IPS DF 6.9 (cell line): Measurements from ENCODE around the gene STX8.
A peak's percentile ranks its signal among the peaks of the same experiment; 100 is the strongest.
"Not testable (repeated sequence)": the region's sequence is repeated elsewhere in the genome, so short reads cannot be mapped to it uniquely, and the experiment has no call there.

Experiments
- DNase-seq: peaks from one replicate; pipeline ENCODE4 v3.0.0-alpha.2; 2013; ENCODE audit warnings: low read depth, low spot score
- H3K27ac ChIP-seq: one replicate; pipeline ENCODE4 v1.5.1; 2013; ENCODE audit warnings: low read length, control low read depth
- H3K27me3 ChIP-seq: 2 replicates; pipeline ENCODE4 v1.6.1; 2013; ENCODE audit warnings: mild to moderate bottlenecking, low read length; ENCODE audit not compliant: control insufficient read depth, insufficient read depth
- H3K36me3 ChIP-seq: 2 replicates; pipeline ENCODE4 v1.6.1; 2013; ENCODE audit warnings: low read length; ENCODE audit not compliant: control insufficient read depth, insufficient read depth
- H3K4me1 ChIP-seq: 2 replicates; pipeline ENCODE4 v1.6.1; 2013; ENCODE audit warnings: low read length; ENCODE audit not compliant: control insufficient read depth, insufficient read depth
- H3K4me3 ChIP-seq: 2 replicates; pipeline ENCODE4 v1.5.1; 2013; ENCODE audit warnings: mild to moderate bottlenecking, low read length
- H3K9me3 ChIP-seq: 2 replicates; pipeline ENCODE4 v1.6.1; 2013; ENCODE audit warnings: low read length, inconsistent platforms; ENCODE audit not compliant: control insufficient read depth, insufficient read depth
- WGBS: extraction: QIAGEN DNeasy Blood & Tissue Kit; methylation state at CpG from one replicate; pipeline ENCODE4 v1.1.7; 2013; ENCODE audit warnings: mixed read lengths, missing lambda C conversion rate; ENCODE audit not compliant: insufficient read length, insufficient coverage; 5-methylcytosine and 5-hydroxymethylcytosine counted together

STX8 gene

GRCh38 chr17:9575381-9576101, at the start of gene STX8:
Gene STX8 (minus strand): TSS chr17:9575820. CDS start chr17:9575808, 12 bp downstream.
- peak; percentile 35 for DNase-seq

GRCh38 chr17:9622961-9623360, 47.3 kb upstream of the STX8 start:
- no peak overlapping the region for H3K27ac ChIP-seq

More at GRCh38 chr17:9575381-9576101, at the start of gene STX8:
- Histone ChIP-seq H3K36me3 (no peaks in the 10 kb centered on the region), H3K9me3 (no peaks in the 10 kb centered on the region), H3K4me3 (peak within 1 kb of the TSS; percentile 98), H3K27me3 (no peaks in the 10 kb centered on the region), H3K4me1 (no peaks in the 10 kb centered on the region), H3K27ac (no peak within 1 kb of the TSS)
- no CpG with 5 or more reads among the region's 42 CpGs for WGBS

GRCh38 chr17:9615486-9615885, 39.9 kb upstream of the STX8 start:
- WGBS, result no CpG with 5 or more reads among the region's 2 CpGs
- DNase-seq, result no peak
- no peaks in the 10 kb centered on the region for H3K4me1 ChIP-seq
- no peaks in the 10 kb centered on the region for H3K36me3 ChIP-seq
- no peak overlapping the region for H3K4me3 ChIP-seq
- H3K9me3 ChIP-seq, result no peaks in the 10 kb centered on the region
- no peaks in the 10 kb centered on the region for H3K27me3 ChIP-seq
- H3K27ac ChIP-seq, result no peak overlapping the region

More at GRCh38 chr17:9622961-9623360, 47.3 kb upstream of the STX8 start:
- Histone ChIP-seq H3K9me3 (no peaks in the 10 kb centered on the region), H3K27me3 (no peaks in the 10 kb centered on the region), H3K36me3 (no peaks in the 10 kb centered on the region), H3K4me3 (no peak overlapping the region), H3K4me1 (no peaks in the 10 kb centered on the region)
- no peak for DNase-seq

GRCh38 chr17:9612006-9612405, 36.4 kb upstream of the STX8 start:
- WGBS, result no CpG with 5 or more reads among the region's 9 CpGs
- DNase-seq, result no peak

GRCh38 chr17:9611557-9611956, 35.9 kb upstream of the STX8 start:
- no peaks in the 10 kb centered on the region for H3K27me3 ChIP-seq
- H3K4me1 ChIP-seq, result no peaks in the 10 kb centered on the region
- no CpG with 5 or more reads among the region's 2 CpGs for WGBS
- no peak for DNase-seq
- no peaks in the 10 kb centered on the region for H3K9me3 ChIP-seq
- no peaks in the 10 kb centered on the region for H3K36me3 ChIP-seq
- H3K27ac ChIP-seq, result no peak overlapping the region
- H3K4me3 ChIP-seq, result no peak overlapping the region

More at GRCh38 chr17:9612006-9612405, 36.4 kb upstream of the STX8 start:
- H3K4me3 ChIP-seq, result no peak overlapping the region
- H3K9me3 ChIP-seq, result no peaks in the 10 kb centered on the region
- H3K36me3 ChIP-seq, result no peaks in the 10 kb centered on the region
- no peaks in the 10 kb centered on the region for H3K4me1 ChIP-seq
- no peaks in the 10 kb centered on the region for H3K27me3 ChIP-seq
- no peak overlapping the region for H3K27ac ChIP-seq

- WGBS, result no CpG with 5 or more reads among the region's 5 CpGs
- H3K27ac ChIP-seq, H3K4me3 ChIP-seq, DNase-seq, H3K27me3 ChIP-seq, H3K9me3 ChIP-seq, H3K36me3 ChIP-seq, H3K4me1 ChIP-seq: not testable (repeated sequence)
Observed at GRCh38 chr17:9607058-9607457, 31.4 kb upstream of the STX8 start.

- Histone ChIP-seq H3K27ac (no peak overlapping the region), H3K27me3 (no peaks in the 10 kb centered on the region), H3K4me1 (no peaks in the 10 kb centered on the region), H3K4me3 (no peak overlapping the region), H3K36me3 (no peaks in the 10 kb centered on the region), H3K9me3 (no peaks in the 10 kb centered on the region)
- WGBS, result no CpG with 5 or more reads among the region's 6 CpGs
- DNase-seq, result no peak
Observed at GRCh38 chr17:9606453-9606852, 30.8 kb upstream of the STX8 start.

- not testable (repeated sequence) for H3K36me3 ChIP-seq, H3K9me3 ChIP-seq, H3K27me3 ChIP-seq, H3K4me3 ChIP-seq, H3K4me1 ChIP-seq, H3K27ac ChIP-seq, DNase-seq
- WGBS, result no CpG with 5 or more reads among the region's 5 CpGs
Observed at GRCh38 chr17:9604583-9604982, 29.0 kb upstream of the STX8 start.

- no peaks in the 10 kb centered on the region for H3K9me3 ChIP-seq
- no peak for DNase-seq
- H3K36me3 ChIP-seq, result no peaks in the 10 kb centered on the region
- no peak overlapping the region for H3K4me3 ChIP-seq
- no peak overlapping the region for H3K27ac ChIP-seq
- no peaks in the 10 kb centered on the region for H3K4me1 ChIP-seq
- WGBS, result no CpG with 5 or more reads among the region's 4 CpGs
- no peaks in the 10 kb centered on the region for H3K27me3 ChIP-seq
Observed at GRCh38 chr17:9598661-9599060, 23.0 kb upstream of the STX8 start.

- not testable (repeated sequence) for H3K4me1 ChIP-seq, DNase-seq, H3K27ac ChIP-seq, H3K36me3 ChIP-seq, H3K4me3 ChIP-seq, H3K27me3 ChIP-seq, H3K9me3 ChIP-seq
- WGBS, result no CpG with 5 or more reads among the region's 5 CpGs
Observed at GRCh38 chr17:9597638-9598037, 22.0 kb upstream of the STX8 start.

GRCh38 chr17:9594065-9594464, 18.4 kb upstream of the STX8 start:
- H3K9me3 ChIP-seq, result no peaks in the 10 kb centered on the region
- no peak overlapping the region for H3K4me3 ChIP-seq
- no CpG with 5 or more reads among the region's 6 CpGs for WGBS
- no peak overlapping the region for H3K27ac ChIP-seq
- DNase-seq, result no peak
- H3K36me3 ChIP-seq, result no peaks in the 10 kb centered on the region
- H3K4me1 ChIP-seq, result no peaks in the 10 kb centered on the region
- no peaks in the 10 kb centered on the region for H3K27me3 ChIP-seq
